A549 treated with AZD2906 at 1 μM for 4 hours (cell line): ENCODE data around the gene GIPC3. TPM values are rescaled to one million over a fixed set of nuclear protein-coding genes. Genes with fewer than 3 reads are reported as not detected.

Source experiments
- total RNA-seq: library from RNA; stranded (reverse); fragments of 200-300 nt; extraction: Qiagen RNA extraction; gene quantifications from 5 replicates; pipeline ENCODE4 v1.2.3, GENCODE V29; 2022

Gene GIPC3, protein sequence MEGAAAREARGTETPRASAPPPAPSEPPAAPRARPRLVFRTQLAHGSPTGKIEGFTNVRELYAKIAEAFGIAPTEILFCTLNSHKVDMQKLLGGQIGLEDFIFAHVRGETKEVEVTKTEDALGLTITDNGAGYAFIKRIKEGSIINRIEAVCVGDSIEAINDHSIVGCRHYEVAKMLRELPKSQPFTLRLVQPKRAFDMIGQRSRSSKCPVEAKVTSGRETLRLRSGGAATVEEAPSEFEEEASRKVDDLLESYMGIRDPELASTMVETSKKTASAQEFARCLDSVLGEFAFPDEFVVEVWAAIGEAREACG
- 0.19 to 0.34 TPM (median 0.27 TPM) in 5 replicates for total RNA-seq

DNA sequence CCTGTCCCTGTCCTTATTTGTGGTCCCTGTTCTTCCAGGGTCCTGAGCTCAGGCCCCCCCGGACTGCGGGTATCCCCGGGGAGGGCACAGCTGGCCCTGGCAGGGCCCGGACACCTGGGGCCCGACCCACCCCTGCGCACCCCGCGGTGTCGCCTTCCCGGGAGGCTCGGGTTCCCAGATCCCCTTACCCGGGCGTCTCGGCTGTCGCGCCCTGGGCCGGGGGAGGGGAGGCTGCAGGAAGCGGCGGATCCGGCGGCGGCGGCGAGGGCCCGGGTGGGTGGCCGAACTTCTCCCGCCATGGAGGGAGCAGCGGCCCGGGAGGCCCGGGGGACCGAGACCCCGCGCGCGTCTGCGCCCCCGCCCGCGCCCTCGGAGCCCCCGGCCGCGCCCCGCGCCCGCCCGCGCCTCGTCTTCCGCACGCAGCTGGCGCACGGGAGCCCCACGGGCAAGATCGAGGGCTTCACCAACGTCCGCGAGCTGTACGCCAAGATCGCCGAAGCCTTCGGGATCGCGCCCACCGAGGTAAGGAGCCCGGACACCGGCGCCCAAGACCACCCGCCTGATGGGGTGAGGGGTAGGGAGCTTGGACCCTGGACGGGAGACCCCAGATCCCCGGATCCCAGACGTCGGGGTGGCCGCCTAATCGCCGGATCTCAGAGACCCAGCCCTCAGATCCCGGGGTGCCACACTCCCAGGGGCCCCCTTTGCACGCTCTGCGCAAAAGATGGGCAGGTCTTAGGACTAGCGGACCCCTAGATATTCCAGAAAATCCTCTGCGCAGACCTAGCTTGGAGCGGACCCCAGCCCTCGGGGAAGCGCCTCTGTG, at the start of gene GIPC3:
TSS of gene GIPC3 (plus strand) at position 178 of the 826 bp plus-strand sequence. CDS start at position 298, 120 bp downstream.

DNA sequence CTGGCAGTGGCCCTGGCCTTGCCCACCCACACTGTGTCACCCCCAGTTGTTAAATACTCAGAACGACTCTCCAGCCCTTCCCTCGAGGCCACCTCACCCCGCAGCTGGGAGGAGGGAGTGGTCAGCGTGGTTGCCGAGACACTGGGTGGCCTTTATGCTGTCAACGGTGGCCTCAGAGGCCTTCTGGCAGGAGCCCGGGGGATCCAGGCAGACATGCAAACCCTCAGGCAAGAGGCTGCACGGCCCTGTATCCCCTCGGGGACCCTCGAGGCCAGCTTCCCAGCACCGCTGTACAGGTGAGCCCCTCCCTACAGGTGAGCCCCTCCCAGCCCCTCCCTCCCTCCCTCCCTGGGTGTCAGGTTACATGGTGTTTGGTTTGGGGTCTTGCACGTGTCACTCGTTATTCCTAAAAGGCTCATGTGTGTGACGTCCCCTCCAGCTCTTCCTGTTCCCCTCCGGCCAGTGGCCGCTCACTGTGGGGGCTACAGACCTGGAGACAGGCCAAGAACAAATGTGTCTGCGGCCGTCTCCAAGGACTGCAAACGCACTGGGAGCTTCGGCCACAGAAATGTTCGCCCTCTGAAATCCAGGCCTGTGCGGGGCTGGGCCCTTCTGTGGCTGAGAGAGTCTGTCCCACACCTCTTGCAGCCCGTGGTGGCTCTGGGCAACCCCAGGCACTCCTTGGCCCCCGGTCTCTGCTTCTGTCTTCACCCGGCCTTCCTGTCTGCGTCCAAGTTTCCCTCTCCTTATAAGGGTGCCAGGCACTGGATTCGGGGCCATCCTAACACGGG, 46.1 kb upstream of the GIPC3 start, which contains the start of gene TEKTIP1:
TSS of gene TEKTIP1 (plus strand) at position 210 of the 791 bp plus-strand sequence. CDS start at position 214, 4 bp downstream.

DNA sequence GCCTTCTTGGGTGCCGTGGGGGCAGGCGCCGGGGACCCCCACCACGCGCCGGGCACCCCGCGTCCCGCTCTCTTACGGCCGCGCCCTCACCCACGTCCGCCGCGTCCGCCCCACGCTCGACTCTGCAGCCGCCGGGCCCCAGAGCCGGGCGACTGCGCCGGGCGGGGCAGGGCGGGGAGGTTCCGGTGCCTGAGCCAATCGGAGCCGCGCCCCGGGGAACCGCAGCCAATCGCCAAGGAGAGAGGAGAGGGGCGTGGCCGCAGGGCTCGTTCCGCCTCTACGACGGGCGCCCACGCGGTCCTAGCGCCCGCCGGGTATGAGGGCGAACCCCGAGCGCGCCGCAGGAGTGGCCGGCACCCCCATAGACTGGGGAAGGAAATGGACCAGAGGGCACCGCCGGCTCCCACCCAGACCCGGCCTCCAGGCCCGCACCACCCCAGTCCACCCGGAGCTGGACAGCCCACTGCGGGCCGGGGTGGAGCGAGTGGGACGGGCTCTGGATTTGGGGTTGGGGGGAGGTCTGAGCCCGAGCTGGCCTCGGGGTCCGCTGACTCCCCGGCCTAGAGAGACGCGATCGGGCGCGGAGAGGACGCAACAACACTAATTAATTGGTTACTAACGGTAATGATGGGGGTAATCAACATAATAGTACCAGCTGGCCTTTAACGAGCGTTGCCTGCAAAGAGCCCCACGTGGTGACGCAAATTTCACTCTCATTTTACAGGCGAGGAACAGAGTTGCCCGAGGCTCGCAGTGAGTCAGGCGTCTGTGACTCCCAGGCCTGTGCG, 27.6 kb upstream of the GIPC3 start, which contains the start of gene MFSD12:
TSS of gene MFSD12 (minus strand) at position 126 of the 788 bp plus-strand sequence. CDS start 183 bp downstream, outside the sequence.

DNA sequence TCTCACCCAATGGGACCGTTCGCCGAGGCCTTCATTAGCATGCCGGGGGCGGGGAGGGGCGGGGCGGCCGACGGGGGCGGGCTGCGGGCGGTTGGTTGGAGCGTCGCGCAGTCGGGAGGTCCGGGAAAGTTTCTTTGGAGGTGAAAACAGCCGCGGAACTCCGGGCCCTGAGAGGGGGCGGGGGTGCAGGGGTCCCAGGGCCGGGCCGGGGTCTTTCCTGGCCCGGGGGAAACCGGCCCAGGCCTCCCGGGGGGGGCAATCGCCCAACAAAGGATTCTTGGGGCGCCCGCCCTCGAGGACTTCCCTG, 12.5 kb upstream of the GIPC3 start, which contains the start of gene HMG20B:
TSS of gene HMG20B (plus strand) at position 90 of the 307 bp plus-strand sequence. CDS start 366 bp downstream, outside the sequence.

DNA sequence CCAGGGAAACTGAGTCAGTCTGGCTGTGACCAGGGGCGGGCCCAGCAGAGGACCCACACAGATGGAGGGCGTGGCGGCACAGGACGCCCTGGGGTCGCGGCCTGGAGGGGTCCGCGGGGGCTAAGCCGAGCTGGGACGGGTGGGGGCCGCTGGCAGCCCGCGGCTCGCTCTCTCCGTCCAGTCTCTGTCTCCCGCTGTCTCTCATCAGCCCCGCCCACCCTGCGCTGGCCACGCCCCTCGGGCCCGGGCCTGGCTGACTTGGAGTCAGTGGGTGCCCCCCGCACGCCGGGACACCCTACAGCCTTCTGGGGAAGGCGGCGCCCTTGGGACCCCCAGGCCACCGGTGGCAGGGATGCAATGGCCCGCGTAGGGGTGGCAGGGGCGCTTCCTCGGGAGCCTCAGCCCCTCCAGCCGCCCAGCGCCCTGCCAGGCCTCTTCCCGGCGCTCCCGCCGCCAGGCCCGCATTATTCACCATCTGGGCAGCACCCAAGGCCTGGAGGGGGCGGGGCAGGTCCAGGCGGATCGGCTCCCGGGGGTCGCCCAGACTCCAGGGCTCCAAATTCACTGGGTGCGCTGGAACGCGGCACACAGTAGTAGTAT, 21.5 kb downstream of the GIPC3 start, which contains the start of gene TBXA2R:
TSS of gene TBXA2R (minus strand) at position 186 of the 600 bp plus-strand sequence. CDS start 6,241 bp downstream, outside the sequence.

DNA sequence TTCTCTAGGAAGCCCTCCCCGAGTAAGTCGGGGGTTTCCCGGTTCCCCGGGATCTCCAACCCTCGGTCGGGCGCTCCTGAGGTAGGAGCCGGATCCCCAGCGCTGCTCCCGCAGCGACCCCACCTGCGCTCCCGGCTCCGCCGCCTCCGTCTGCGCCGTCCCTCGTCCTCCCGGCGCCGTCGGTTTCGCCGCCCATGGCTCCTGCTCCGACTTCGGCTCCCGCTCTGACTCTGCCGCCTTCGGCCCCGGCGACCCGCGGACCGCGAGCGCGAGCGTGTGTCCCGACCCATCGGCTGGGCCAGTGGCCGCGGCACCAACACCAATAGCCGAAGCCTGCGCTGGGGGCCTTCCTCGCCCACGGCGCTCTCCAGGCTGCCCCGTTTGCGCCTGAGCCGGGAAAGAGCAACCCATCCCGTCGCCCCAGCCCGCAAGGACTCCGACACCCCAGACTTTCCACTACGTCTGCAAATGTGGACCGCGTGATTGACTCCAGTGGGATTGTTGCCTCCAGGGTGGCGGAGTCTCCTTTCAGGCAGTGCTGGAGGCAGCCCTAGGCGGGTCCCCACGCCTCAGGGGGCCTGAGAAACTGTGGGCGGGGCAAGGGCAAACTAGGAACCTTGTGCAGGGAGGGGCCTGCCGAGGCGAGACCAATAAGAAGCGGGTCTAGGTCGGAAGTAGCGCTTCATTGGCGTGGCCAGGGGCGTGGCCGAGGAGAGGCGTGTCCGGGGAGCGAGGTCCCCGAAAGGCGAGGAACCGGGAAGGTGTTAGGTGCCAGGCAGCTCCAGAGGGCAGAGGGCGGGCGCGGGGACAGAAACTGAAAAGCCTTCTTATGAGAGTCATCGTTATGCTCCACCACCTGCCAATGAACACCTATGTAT, 41.4 kb downstream of the GIPC3 start, which contains the start of gene CACTIN:
TSS of gene CACTIN (minus strand) at position 318 of the 878 bp plus-strand sequence. CDS start at position 290, 28 bp downstream.

Other genes with a start within 250 kb of the GIPC3 start
- 43.6 to 51.5 TPM (median 46.7 TPM) in 5 replicates for gene NFIC, start 218.9 kb upstream of the GIPC3 start, total RNA-seq
- 0.80 to 1.1 TPM (median 0.97 TPM) in 5 replicates for gene SMIM24, start 105.0 kb upstream of the GIPC3 start, total RNA-seq
- gene SMIM44, start 102.0 kb upstream of the GIPC3 start, total RNA-seq, result not detected in 5 replicates
- 11.8 to 19.7 TPM (median 18.2 TPM) in 5 replicates for gene DOHH, start 84.8 kb upstream of the GIPC3 start, total RNA-seq
- gene FZR1, start 79.2 kb upstream of the GIPC3 start, total RNA-seq, result 27.0 to 36.3 TPM (median 34.2 TPM) in 5 replicates
- 0.16 to 0.21 TPM (median 0.20 TPM) in 3 of 5 replicates, not detected in the others for gene TEKTIP1, start 46.3 kb upstream of the GIPC3 start, total RNA-seq
- gene MFSD12, start 27.9 kb upstream of the GIPC3 start, total RNA-seq, result 108 to 143 TPM (median 142 TPM) in 5 replicates
- 37.4 to 62.5 TPM (median 61.1 TPM) in 5 replicates for gene HMG20B, start 12.5 kb upstream of the GIPC3 start, total RNA-seq
- 1.2 to 1.6 TPM (median 1.3 TPM) in 5 replicates for gene TBXA2R, start 21.4 kb downstream of the GIPC3 start, total RNA-seq
- gene CACTIN, start 41.3 kb downstream of the GIPC3 start, total RNA-seq, result 11.5 to 18.5 TPM (median 17.9 TPM) in 5 replicates
- gene PIP5K1C, start 115.0 kb downstream of the GIPC3 start, total RNA-seq, result 9.9 to 14.3 TPM (median 12.7 TPM) in 5 replicates
- gene TJP3, start 122.9 kb downstream of the GIPC3 start, total RNA-seq, result 0.25 to 0.59 TPM (median 0.37 TPM) in 5 replicates
- 7.7 to 11.8 TPM (median 10.1 TPM) in 5 replicates for gene APBA3, start 176.2 kb downstream of the GIPC3 start, total RNA-seq
- gene MRPL54, start 177.2 kb downstream of the GIPC3 start, total RNA-seq, result 60.9 to 76.7 TPM (median 62.8 TPM) in 5 replicates
- gene RAX2, start 186.8 kb downstream of the GIPC3 start, total RNA-seq, result not detected in 5 replicates
- gene MATK, start 200.9 kb downstream of the GIPC3 start, total RNA-seq, result 0.73 to 1.8 TPM (median 1.3 TPM) in 5 replicates